K562 (cell line): ENCODE results near the gene STX1A. TPM values are rescaled to one million over a fixed set of nuclear protein-coding genes. Genes with fewer than 3 reads are reported as not detected.

Experiments used
- ATAC-seq: fragments of 200-7000 bp; cut with Tn5 transposase; 3 replicates; pipeline ENCODE4 v1.9.1; 2020; ENCODE audit warnings: moderate library complexity
- BruUV-seq: library from RNA; stranded (reverse); fragments of 400-500 nt; replicated peaks from 2 replicates; lab custom pipeline; 2021; lab: Mats Ljungman, UMichigan
- CTCF ChIA-PET: fragments of 300-600 bp; formaldehyde crosslinking; extraction: SDS; loops from one replicate; lab custom pipeline; 2021; ENCODE audit warnings: low intra/inter-chr PET ratio; lab: Yijun Ruan, JAX
- POLR2A ChIA-PET: fragments of 300-600, 350-650 bp; sonication (Branson Sonifier 250); formaldehyde crosslinking; extraction: SDS; loops from one replicate; lab custom pipeline; 2021; ENCODE audit warnings: antibody characterized with exemption, inconsistent platforms; lab: Yijun Ruan, JAX
- DNase-seq, 4 experiments: peaks; one replicate each; pipeline versions ENCODE4 v3.0.0 to v3.0.0-alpha.2; 2011 to 2018; ENCODE audit warnings: low spot score in 3 of 4, mixed read lengths in 3 of 4; ENCODE audit errors: extremely low read depth in 1 of 4
- FAIRE-seq: peaks from 2 replicates; lab custom pipeline; 2011; peaks lifted over from hg19 to GRCh38; lab: Jason Lieb, UNC
- H2AFZ ChIP-seq: 2 replicates; pipeline ENCODE4 v1.6.0; 2011; ENCODE audit warnings: low read depth, low read length, control low read depth, inconsistent platforms
- H3K27ac ChIP-seq: fragments of 200-600 bp; 3 replicates; pipeline ENCODE4 v1.8.0; 2011; ENCODE audit warnings: low read depth, mild to moderate bottlenecking, control low read depth, inconsistent platforms, low read length, moderate library complexity, mixed read lengths; ENCODE audit errors: extremely low read depth
- H3K27me3 ChIP-seq, 2 experiments: fragments of 300-600 bp in 1 of 2; 2 replicates in 1 of 2; 3 replicates in 1 of 2; pipeline versions ENCODE4 v1.6.0 to v1.8.0; 2011; ENCODE audit warnings: inconsistent platforms in 2 of 2, low read length in 2 of 2, mild to moderate bottlenecking in 1 of 2, mixed read lengths in 1 of 2, moderate library complexity in 1 of 2; ENCODE audit not compliant: control insufficient read depth in 2 of 2, insufficient read depth in 2 of 2
- H3K36me3 ChIP-seq: fragments of 300-600 bp; 3 replicates; pipeline ENCODE4 v1.8.0; 2011; ENCODE audit warnings: mild to moderate bottlenecking, low read length, inconsistent platforms; ENCODE audit not compliant: control insufficient read depth, insufficient read depth
- H3K4me1 ChIP-seq, 2 experiments: fragments of 200-600 bp in 1 of 2; replicated peaks in 1 of 2; 2 replicates in 1 of 2; 3 replicates in 1 of 2; pipeline versions ENCODE4 v1.5.1 to v1.8.0; 2011; ENCODE audit warnings: inconsistent platforms in 2 of 2, low read length in 2 of 2, mild to moderate bottlenecking in 1 of 2, mixed read lengths in 1 of 2, moderate library complexity in 1 of 2; ENCODE audit not compliant: control insufficient read depth in 2 of 2, insufficient read depth in 2 of 2
- H3K4me2 ChIP-seq: 2 replicates; pipeline ENCODE4 v1.6.1; 2011; ENCODE audit warnings: low read length, control low read depth, inconsistent platforms, mixed read lengths; ENCODE audit not compliant: insufficient read depth
- H3K4me3 ChIP-seq: fragments of 200-600 bp; sonication (generic), shearing (Covaris generic); 2 replicates; pipeline ENCODE4 v1.5.1; 2016; ENCODE audit warnings: control low read depth, inconsistent platforms
- H3K79me2 ChIP-seq: fragments of 200-600 bp; 3 replicates; pipeline ENCODE4 v1.8.0; 2011; ENCODE audit warnings: low read length, inconsistent platforms; ENCODE audit not compliant: control insufficient read depth, insufficient read depth
- H3K9ac ChIP-seq, 2 experiments: 2 replicates each; pipeline versions ENCODE4 v1.6.0 to v1.6.1; 2011; ENCODE audit warnings: low read depth in 2 of 2, low read length in 2 of 2, control low read depth in 1 of 2, inconsistent platforms in 1 of 2, mild to moderate bottlenecking in 1 of 2, mixed read lengths in 1 of 2; ENCODE audit not compliant: insufficient read depth in 1 of 2
- H3K9me1 ChIP-seq: one replicate; pipeline ENCODE4 v1.6.0; 2011; ENCODE audit warnings: inconsistent platforms, mild to moderate bottlenecking, low read length, moderate library complexity; ENCODE audit not compliant: control insufficient read depth, insufficient read depth
- H3K9me3 ChIP-seq: replicated peaks from 2 replicates; pipeline ENCODE4 v1.5.1; 2011; ENCODE audit warnings: low read depth, low read length, inconsistent platforms; ENCODE audit not compliant: control insufficient read depth, insufficient read depth
- H4K20me1 ChIP-seq: replicated peaks from 2 replicates; pipeline ENCODE4 v1.6.1; 2011; ENCODE audit warnings: low read length, inconsistent platforms, mixed read lengths; ENCODE audit not compliant: control insufficient read depth, insufficient read depth
- KAT8 ChIP-seq: fragments of 450-650 bp; IDR thresholded peaks from 2 replicates; pipeline ENCODE4 v1.6.1; 2016; ENCODE audit warnings: low read depth, mild to moderate bottlenecking
- KLF10 ChIP-seq: fragments of 250-450 bp; sonication (Bioruptor Pico); IDR thresholded peaks from 2 replicates; pipeline ENCODE4 v1.6.1; 2021; ENCODE audit warnings: matching md5 sums
- PTBP1 ChIP-seq: fragments of 200-400 bp; formaldehyde crosslinking; IDR thresholded peaks from 2 replicates; pipeline ENCODE4 v1.6.1; 2017; ENCODE audit warnings: low read depth, low read length
- ZFX ChIP-seq: sonication (generic); formaldehyde crosslinking; IDR thresholded peaks from 2 replicates; pipeline ENCODE4 v1.8.0; 2022; ENCODE audit warnings: mild to moderate bottlenecking, missing genetic modification reagents, moderate library complexity
- ZNF121 ChIP-seq: sonication (generic); formaldehyde crosslinking; conservative IDR thresholded peaks from 2 replicates; pipeline ENCODE4 v1.8.0; 2022; ENCODE audit warnings: missing genetic modification reagents
- WGBS: fragments of 100-300 bp; shearing (Covaris generic); methylation state at CpG from one replicate; pipeline ENCODE4 v1.1.6; 2016; ENCODE audit warnings: low coverage, mixed read lengths; ENCODE audit not compliant: insufficient coverage; ENCODE audit errors: missing lambda C conversion rate; 5-methylcytosine and 5-hydroxymethylcytosine counted together
- in situ Hi-C: fragments of 300-500 bp; cut with MboI; formaldehyde crosslinking; loops from 4 replicates; pipeline ENCODE4 v1.15.0; 2018; ENCODE audit warnings: inconsistent platforms, mixed read lengths
- intact Hi-C: fragments of 100-400 bp; cut with micrococcal nuclease; formaldehyde crosslinking; loops from 2 replicates; pipeline ENCODE4 v1.14.2; 2022
- polyA plus RNA-seq, 8 experiments: library from polyadenylated mRNA; depleted of rRNA in 4 of 8; stranded (reverse) in 5 of 8; unstranded in 3 of 8; fragments of >200 nt; fragmentation: Nextera tagmentation in 2 of 8; fragmentation: Illumina TruSeq in 1 of 8; extraction: Ambion mirVana in 2 of 8; extraction: Trizol in 1 of 8; gene quantifications; 2 replicates each; pipeline versions ENCODE4 v1.2.1 to v1.2.3, GENCODE V29; 2011 to 2014; ENCODE audit warnings: inconsistent platforms in 1 of 8, missing spikeins in 1 of 8
- total RNA-seq, 7 experiments: library from RNA; depleted of rRNA in 6 of 7; stranded (reverse); fragments of >200 nt in 6 of 7; fragmentation: Illumina TruSeq in 2 of 7; extraction: Trizol in 2 of 7; gene quantifications; 2 replicates each; pipeline versions ENCODE4 v1.2.1 to v1.2.3, GENCODE V29; 2011 to 2021; ENCODE audit warnings: low replicate concordance in 1 of 7

STX1A gene
- total and polyA plus RNA-seq, 9 of the 15 experiments (the other 6 are each of a cell fraction or from before 2014, with no cell fraction given), result 0.04 to 15.1 (median 6.3) TPM

- 3% methylated on average over 2 of the region's 2 CpGs for WGBS
- BruUV-seq, result no TSS peak
- DNase-seq (no peak), FAIRE-seq (no peak), ATAC-seq (no peak)
- Histone ChIP-seq H3K4me3 (no peak overlapping the region), H3K79me2 (peaks cover 3% of the 10 kb centered on the region; the same call in 2 of the 3 replicates), H3K9me1 (peaks cover under 1% of the 10 kb centered on the region), H3K27ac (no peak overlapping the region), H3K27me3 (no peaks in the 10 kb centered on the region; a peak in 1 of 5 replicates), H3K9ac (no peak overlapping the region), H3K9me3 (no peaks in the 10 kb centered on the region), H2AFZ (no peak overlapping the region), H3K4me2 (no peak overlapping the region), H3K36me3 (peaks cover 19% of the 10 kb centered on the region), H3K4me1 (peaks cover 13 to 34% of the 10 kb centered on the region in 2 experiments; a peak in 4 of 5 replicates), H4K20me1 (peaks cover 14% of the 10 kb centered on the region)
- CTCF ChIA-PET, result interaction anchor here (2.9 kb wide), 1 partner anchor 119 kb away, joined by 7 read pairs; no protein-coding TSS in a partner anchor
- TF ChIP-seq KLF10 (CRISPR knock-in tag), result no peak
- TF ChIP-seq ZNF121 (CRISPR knock-in tag), result peak; percentile 74
- no peak for TF ChIP-seq PTBP1
- TF ChIP-seq ZFX (CRISPR knock-in tag), result no peak
- no peak for TF ChIP-seq KAT8
- in situ Hi-C loops (loop anchor here (5.0 to 10.0 kb wide), 2 partner anchors 125 to 398 kb away; no protein-coding TSS in a partner anchor), intact Hi-C loops (loop anchor here (5.0 to 10.0 kb wide), 2 partner anchors 65 to 398 kb away; partner anchors contain the start of gene VPS37D)
- POLR2A ChIA-PET, result interaction anchor here (0.5 to 1.2 kb wide), 6 partner anchors 16 to 211 kb away, joined by 3 to 5 read pairs (median 3); partner anchors contain the start of gene BAZ1B
Measured at GRCh38 chr7:73732397-73732796, 12.9 kb upstream of the STX1A start.
